ENCODE results near the gene PARP16. TPM values are rescaled to one million over a fixed set of nuclear protein-coding genes. Genes with fewer than 3 reads are reported as not detected.

The PARP16 gene
- total RNA-seq, 4 donors from 2014 or later, result 2.3 to 14.7 (median 6.5) TPM

GRCh38 chr15:65212097-65212496 is 74.6 kb downstream of the PARP16 start:
- Histone ChIP-seq H3K27ac (peak overlapping the region; percentile 54 to 70), H3K36me3 (no peaks in the 10 kb centered on the region), H3K4me1 (peaks cover 0 to 4% of the 10 kb centered on the region in 2 donors), H3K9me3 (no peaks in the 10 kb centered on the region), H3K4me3 (no peak overlapping the region), H3K27me3 (no peaks in the 10 kb centered on the region)
- TF ChIP-seq CTCF (IDR thresholded peaks at IDR 0.05) (peak in 1 of 4 experiments; percentile 13), POLR2A (IDR thresholded peaks at IDR 0.05) (no peak)
- intact Hi-C loops (cut with DNase I; ENCODE audit: low total_unique reads), result no loop called here
- DNase-seq, result no peak

- intact Hi-C loops (cut with DNase I; ENCODE audit: low total_unique reads), result no loop called here
- no peak overlapping the region for H3K4me3 ChIP-seq
- no peaks in the 10 kb centered on the region for H3K27me3 ChIP-seq
- peaks cover 0 to 4% of the 10 kb centered on the region in 2 donors for H3K4me1 ChIP-seq
- no peaks in the 10 kb centered on the region for H3K9me3 ChIP-seq
- TF ChIP-seq POLR2A (IDR thresholded peaks at IDR 0.05) (no peak), CTCF (IDR thresholded peaks at IDR 0.05) (no peak)
- H3K27ac ChIP-seq, result peak overlapping the region; percentile 54 to 70
- no peaks in the 10 kb centered on the region for H3K36me3 ChIP-seq
- peak; percentile 57 to 65 for DNase-seq
Measured at GRCh38 chr15:65211482-65211982, 75.2 kb downstream of the PARP16 start.

- no peaks in the 10 kb centered on the region for H3K36me3 ChIP-seq
- intact Hi-C loops (cut with DNase I; ENCODE audit: low total_unique reads), result no loop called here
- no peak within 1 kb of the TSS for H3K4me3 ChIP-seq
- no peak for DNase-seq
- H3K27ac ChIP-seq, result peak within 1 kb of the TSS; percentile 54 to 70
- TF ChIP-seq CTCF (IDR thresholded peaks at IDR 0.05), result no peak
- TF ChIP-seq POLR2A (IDR thresholded peaks at IDR 0.05), result no peak
- H3K4me1 ChIP-seq, result peaks cover 0 to 4% of the 10 kb centered on the region in 2 donors
- H3K27me3 ChIP-seq, result no peaks in the 10 kb centered on the region
- H3K9me3 ChIP-seq, result no peaks in the 10 kb centered on the region
Measured at GRCh38 chr15:65210770-65211481, 75.8 kb downstream of the PARP16 start, which contains the start of gene CILP. TSS of gene CILP (minus strand) at chr15:65211473. CDS start at chr15:65209755, 1,718 bp downstream.

GRCh38 chr15:65209701-65210643 is 76.7 kb downstream of the PARP16 start:
- intact Hi-C loops (cut with DNase I; ENCODE audit: low total_unique reads), result no loop called here
- DNase-seq, result peak in 1 of 2 donors; percentile 46
- no peak overlapping the region for H3K4me3 ChIP-seq

More at GRCh38 chr15:65209701-65210643, 76.7 kb downstream of the PARP16 start:
- no peaks in the 10 kb centered on the region for H3K36me3 ChIP-seq
- peak overlapping the region; percentile 54 to 70 for H3K27ac ChIP-seq
- TF ChIP-seq CTCF (IDR thresholded peaks at IDR 0.05) (no peak), POLR2A (IDR thresholded peaks at IDR 0.05) (no peak)
- no peaks in the 10 kb centered on the region for H3K27me3 ChIP-seq
- no peaks in the 10 kb centered on the region for H3K9me3 ChIP-seq
- H3K4me1 ChIP-seq, result peaks cover 0 to 4% of the 10 kb centered on the region in 2 donors

All from uterus (tissue), 4 donors.